GM06990 (cell line): ENCODE data around the gene XIAP.
"Not testable (repeated sequence)": the region's sequence is repeated elsewhere in the genome, so short reads cannot be mapped to it uniquely, and the experiment has no call there.

Source experiments
- DNase-seq: peaks from one replicate; pipeline ENCODE4 v3.0.0-alpha.2; 2011; ENCODE audit not compliant: insufficient read length; ENCODE audit errors: extremely low read depth
- H3K27me3 ChIP-seq: replicated peaks from 2 replicates; pipeline ENCODE4 v1.6.0; 2011; ENCODE audit warnings: low read length; ENCODE audit not compliant: control insufficient read depth, insufficient read depth
- H3K36me3 ChIP-seq: 2 replicates; pipeline ENCODE4 v1.5.1; 2011; ENCODE audit warnings: low read length; ENCODE audit not compliant: control insufficient read depth, insufficient read depth
- H3K4me3 ChIP-seq: replicated peaks from 2 replicates; pipeline ENCODE4 v1.5.1; 2011; ENCODE audit warnings: low read depth, mild to moderate bottlenecking, control low read depth, low read length
- TF ChIP-seq, protein P1 (sequence below): IDR thresholded peaks from 2 replicates; pipeline ENCODE4 v1.5.1; 2011; ENCODE audit warnings: low read length, control low read depth, mild to moderate bottlenecking, inconsistent platforms; ENCODE audit not compliant: insufficient read depth, poor library complexity, severe bottlenecking

Gene XIAP

GRCh38 chrX:123920105-123920785 is 60.4 kb downstream of the XIAP start:
- TF ChIP-seq, protein P1, sequence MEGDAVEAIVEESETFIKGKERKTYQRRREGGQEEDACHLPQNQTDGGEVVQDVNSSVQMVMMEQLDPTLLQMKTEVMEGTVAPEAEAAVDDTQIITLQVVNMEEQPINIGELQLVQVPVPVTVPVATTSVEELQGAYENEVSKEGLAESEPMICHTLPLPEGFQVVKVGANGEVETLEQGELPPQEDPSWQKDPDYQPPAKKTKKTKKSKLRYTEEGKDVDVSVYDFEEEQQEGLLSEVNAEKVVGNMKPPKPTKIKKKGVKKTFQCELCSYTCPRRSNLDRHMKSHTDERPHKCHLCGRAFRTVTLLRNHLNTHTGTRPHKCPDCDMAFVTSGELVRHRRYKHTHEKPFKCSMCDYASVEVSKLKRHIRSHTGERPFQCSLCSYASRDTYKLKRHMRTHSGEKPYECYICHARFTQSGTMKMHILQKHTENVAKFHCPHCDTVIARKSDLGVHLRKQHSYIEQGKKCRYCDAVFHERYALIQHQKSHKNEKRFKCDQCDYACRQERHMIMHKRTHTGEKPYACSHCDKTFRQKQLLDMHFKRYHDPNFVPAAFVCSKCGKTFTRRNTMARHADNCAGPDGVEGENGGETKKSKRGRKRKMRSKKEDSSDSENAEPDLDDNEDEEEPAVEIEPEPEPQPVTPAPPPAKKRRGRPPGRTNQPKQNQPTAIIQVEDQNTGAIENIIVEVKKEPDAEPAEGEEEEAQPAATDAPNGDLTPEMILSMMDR: no peak
- H3K27me3 ChIP-seq: no peaks in the 10 kb centered on the region
- no peak for DNase-seq
- H3K4me3 ChIP-seq: no peak overlapping the region
- no peaks in the 10 kb centered on the region for H3K36me3 ChIP-seq

DNA sequence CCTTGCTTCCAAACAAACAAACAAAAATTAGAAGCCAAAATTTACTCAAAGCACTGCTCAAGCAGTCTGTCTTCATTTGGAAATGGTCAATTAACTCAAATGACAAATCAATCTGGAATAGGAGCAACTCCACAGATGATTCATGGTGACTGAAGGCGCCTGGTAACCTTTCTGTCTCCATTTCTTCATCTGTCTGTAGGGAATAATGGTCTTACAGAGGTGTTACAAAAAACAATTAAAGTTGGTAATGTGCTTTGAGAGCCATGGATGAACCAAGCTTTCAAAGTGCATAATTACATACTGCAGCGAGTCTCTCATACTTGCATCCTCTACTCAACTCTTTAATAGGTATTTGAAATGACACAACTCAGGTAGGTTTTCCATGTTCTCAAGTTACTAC is 63.4 kb downstream of the XIAP start:
- no peaks in the 10 kb centered on the region for H3K36me3 ChIP-seq
- TF ChIP-seq, protein P1: no peak
- DNase-seq: no peak

GRCh38 chrX:123924186-123924585 is 64.3 kb downstream of the XIAP start:
- DNase-seq: no peak
- H3K36me3 ChIP-seq: no peaks in the 10 kb centered on the region
- TF ChIP-seq, protein P1: no peak
- no peak overlapping the region for H3K4me3 ChIP-seq
- no peaks in the 10 kb centered on the region for H3K27me3 ChIP-seq

More for the DNA sequence above, 63.4 kb downstream of the XIAP start:
- Histone ChIP-seq H3K4me3 (no peak overlapping the region), H3K27me3 (no peaks in the 10 kb centered on the region)

DNA sequence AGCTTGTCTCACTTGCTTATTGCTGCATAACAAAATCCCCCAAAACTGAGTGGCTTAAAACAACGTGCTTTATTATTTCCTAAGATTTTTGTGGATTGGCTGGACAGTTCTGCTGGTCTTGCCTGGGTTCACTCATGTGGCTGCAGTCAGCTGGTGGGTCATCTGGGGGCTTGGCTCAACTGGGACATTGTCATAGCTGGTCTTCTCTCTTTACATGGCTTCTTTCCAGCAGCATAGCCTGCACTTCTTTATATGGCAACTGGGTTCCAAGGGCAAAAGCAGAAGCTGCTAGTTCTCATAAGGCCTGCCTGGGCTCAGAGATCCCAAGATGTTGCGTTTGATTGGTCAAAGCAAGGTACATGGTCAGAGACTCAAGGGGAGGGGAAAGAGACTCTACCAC is 68.0 kb downstream of the XIAP start:
- TF ChIP-seq, protein P1: no peak
- Histone ChIP-seq H3K27me3 (no peaks in the 10 kb centered on the region), H3K4me3 (no peak overlapping the region), H3K36me3 (no peaks in the 10 kb centered on the region)
- no peak for DNase-seq

DNA sequence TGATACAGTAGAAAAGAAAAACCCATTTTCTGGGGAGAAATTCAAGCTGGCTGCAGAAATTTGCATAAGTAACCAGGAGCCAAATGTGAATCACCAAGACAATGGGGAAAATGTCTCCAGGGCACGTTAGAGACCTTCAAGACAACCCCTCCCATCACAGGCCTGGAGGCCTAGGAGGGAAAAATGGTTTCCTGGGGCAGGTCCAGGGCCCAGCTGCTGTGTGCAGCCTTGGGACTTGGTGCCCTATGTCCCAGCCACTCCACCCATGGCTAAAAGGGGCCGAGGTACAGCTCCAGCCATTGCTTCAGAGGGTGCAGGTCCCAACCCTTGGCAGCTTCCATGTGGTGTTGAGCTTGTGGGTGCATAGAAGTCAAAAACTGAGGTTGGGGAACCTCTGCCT is 72.2 kb downstream of the XIAP start:
- H3K36me3 ChIP-seq, H3K27me3 ChIP-seq, H3K4me3 ChIP-seq, DNase-seq: not testable (repeated sequence)

- no peaks in the 10 kb centered on the region for H3K27me3 ChIP-seq
- H3K4me3 ChIP-seq: no peak overlapping the region
- no peaks in the 10 kb centered on the region for H3K36me3 ChIP-seq
- DNase-seq: no peak
- TF ChIP-seq, protein P1: no peak
Observed at GRCh38 chrX:123943074-123943473, 83.2 kb downstream of the XIAP start.
